ENCODE results near the gene TUSC1. TPM values are rescaled to one million over a fixed set of nuclear protein-coding genes. Genes with fewer than 3 reads are reported as not detected.
A peak's percentile ranks its signal among the peaks of the same experiment; 100 is the strongest.
"Not testable (repeated sequence)": the region's sequence is repeated elsewhere in the genome, so short reads cannot be mapped to it uniquely, and the experiment has no call there.

TUSC1 gene
- total RNA-seq, 1 donor: 13.8 TPM

DNA sequence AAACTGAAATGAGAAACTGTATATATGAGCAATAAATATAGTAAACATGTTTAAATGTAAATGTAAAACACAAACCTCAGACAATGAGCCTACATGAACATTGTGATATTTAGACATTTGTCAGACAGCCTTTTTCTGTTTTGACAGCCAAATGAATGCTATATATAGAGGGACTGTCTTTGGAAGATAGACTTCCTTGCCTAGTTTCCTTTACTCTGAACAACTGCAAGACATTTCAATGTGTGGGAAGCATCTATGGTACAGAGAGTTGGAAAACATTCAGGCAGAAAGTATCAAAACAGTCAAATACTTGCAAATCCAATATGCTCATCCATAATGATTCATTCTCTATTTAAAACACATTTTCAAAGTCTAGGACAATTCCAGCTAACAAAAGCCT lies 31.7 kb upstream of the TUSC1 start:
- Histone ChIP-seq H4K20me1 (ENCODE audit: insufficient read depth, low read length) (no peaks in the 10 kb centered on the region), H2AFZ (ENCODE audit: low read length) (no peak overlapping the region), H3K4me3 (ENCODE audit: insufficient read depth, low read length) (no peak overlapping the region), H3K36me3 (ENCODE audit: insufficient read depth, low read length) (no peaks in the 10 kb centered on the region), H3K9me3 (ENCODE audit: low read depth, low read length) (no peaks in the 10 kb centered on the region), H3K27me3 (ENCODE audit: insufficient read depth, low read length) (no peaks in the 10 kb centered on the region), H3K79me2 (ENCODE audit: insufficient read depth, low read length) (no peaks in the 10 kb centered on the region), H3K4me1 (ENCODE audit: insufficient read depth, low read length) (no peaks in the 10 kb centered on the region), H3K4me2 (ENCODE audit: insufficient read depth, low read length) (no peak overlapping the region), H3K27ac (ENCODE audit: low read depth, low read length) (no peak overlapping the region)
- TF ChIP-seq, protein P1, sequence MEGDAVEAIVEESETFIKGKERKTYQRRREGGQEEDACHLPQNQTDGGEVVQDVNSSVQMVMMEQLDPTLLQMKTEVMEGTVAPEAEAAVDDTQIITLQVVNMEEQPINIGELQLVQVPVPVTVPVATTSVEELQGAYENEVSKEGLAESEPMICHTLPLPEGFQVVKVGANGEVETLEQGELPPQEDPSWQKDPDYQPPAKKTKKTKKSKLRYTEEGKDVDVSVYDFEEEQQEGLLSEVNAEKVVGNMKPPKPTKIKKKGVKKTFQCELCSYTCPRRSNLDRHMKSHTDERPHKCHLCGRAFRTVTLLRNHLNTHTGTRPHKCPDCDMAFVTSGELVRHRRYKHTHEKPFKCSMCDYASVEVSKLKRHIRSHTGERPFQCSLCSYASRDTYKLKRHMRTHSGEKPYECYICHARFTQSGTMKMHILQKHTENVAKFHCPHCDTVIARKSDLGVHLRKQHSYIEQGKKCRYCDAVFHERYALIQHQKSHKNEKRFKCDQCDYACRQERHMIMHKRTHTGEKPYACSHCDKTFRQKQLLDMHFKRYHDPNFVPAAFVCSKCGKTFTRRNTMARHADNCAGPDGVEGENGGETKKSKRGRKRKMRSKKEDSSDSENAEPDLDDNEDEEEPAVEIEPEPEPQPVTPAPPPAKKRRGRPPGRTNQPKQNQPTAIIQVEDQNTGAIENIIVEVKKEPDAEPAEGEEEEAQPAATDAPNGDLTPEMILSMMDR (IDR thresholded peaks at IDR 0.05; ENCODE audit: extremely low read depth, low read depth, low read length): no peak
- no peak for DNase-seq (ENCODE audit: insufficient read length, low spot score, missing footprints)

DNA sequence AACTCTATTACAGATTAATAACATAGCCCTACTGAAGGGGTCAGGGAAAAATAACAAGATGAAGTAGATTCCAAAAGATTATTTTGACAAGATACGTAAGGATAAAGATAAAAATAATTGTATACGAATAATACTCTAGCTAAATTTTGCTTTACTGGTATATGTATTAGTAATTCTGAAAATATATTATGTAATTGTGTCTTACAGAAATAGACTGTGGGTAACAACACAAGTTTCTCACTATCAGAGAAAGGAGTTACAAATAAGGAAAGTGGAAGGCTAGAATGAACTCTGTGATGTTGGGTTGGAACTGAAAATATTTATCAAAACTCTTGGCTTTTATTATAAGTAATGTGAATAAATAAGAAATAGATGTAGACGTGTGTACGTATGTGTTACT lies 26.6 kb upstream of the TUSC1 start:
- peaks cover 7% of the 10 kb centered on the region for H3K4me1 ChIP-seq (ENCODE audit: insufficient read depth, low read length)
- no peaks in the 10 kb centered on the region for H3K9me3 ChIP-seq (ENCODE audit: low read depth, low read length)
- no peaks in the 10 kb centered on the region for H3K27me3 ChIP-seq (ENCODE audit: insufficient read depth, low read length)
- no peak overlapping the region for H2AFZ ChIP-seq (ENCODE audit: low read length)
- TF ChIP-seq, protein P1 (IDR thresholded peaks at IDR 0.05; ENCODE audit: extremely low read depth, low read depth, low read length): no peak
- no peaks in the 10 kb centered on the region for H3K36me3 ChIP-seq (ENCODE audit: insufficient read depth, low read length)
- no peak overlapping the region for H3K4me2 ChIP-seq (ENCODE audit: insufficient read depth, low read length)
- no peak overlapping the region for H3K4me3 ChIP-seq (ENCODE audit: insufficient read depth, low read length)
- no peak overlapping the region for H3K27ac ChIP-seq (ENCODE audit: low read depth, low read length)
- no peaks in the 10 kb centered on the region for H4K20me1 ChIP-seq (ENCODE audit: insufficient read depth, low read length)
- DNase-seq (ENCODE audit: insufficient read length, low spot score, missing footprints): no peak
- H3K79me2 ChIP-seq (ENCODE audit: insufficient read depth, low read length): no peaks in the 10 kb centered on the region

DNA sequence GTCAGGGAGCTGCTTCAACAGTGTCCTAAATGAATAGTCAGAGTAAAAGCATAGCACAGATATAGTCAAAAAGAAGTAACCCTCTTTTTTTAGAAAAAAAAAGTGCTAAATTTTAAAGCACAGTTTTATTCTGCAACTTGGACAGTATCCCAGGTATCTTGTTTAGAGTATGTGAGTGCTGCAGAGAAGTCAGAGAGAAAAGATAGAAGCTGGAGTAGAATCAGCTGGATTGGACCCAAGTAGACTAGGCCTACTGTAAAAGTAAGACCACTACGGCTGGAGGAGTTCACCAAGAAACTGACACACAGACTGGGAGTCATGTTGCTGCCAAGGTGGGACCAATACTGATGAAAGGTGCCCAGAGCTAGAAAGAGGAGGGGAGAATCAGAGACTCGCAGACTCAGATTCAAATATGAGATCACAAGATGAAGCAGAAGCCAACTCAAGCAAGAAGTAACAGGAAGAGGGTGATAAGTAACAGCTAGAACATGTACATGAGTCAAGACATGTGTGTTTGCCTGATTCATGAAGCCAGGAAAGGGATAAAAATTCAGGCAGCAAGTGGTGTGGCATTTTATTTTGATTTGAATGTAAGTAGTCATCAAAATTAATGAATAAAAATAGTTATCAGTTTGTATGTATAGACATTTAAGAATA lies 25.6 kb upstream of the TUSC1 start:
- H3K9me3 ChIP-seq (ENCODE audit: low read depth, low read length): no peaks in the 10 kb centered on the region
- TF ChIP-seq, protein P1 (IDR thresholded peaks at IDR 0.05; ENCODE audit: extremely low read depth, low read depth, low read length): no peak
- H3K27ac ChIP-seq (ENCODE audit: low read depth, low read length): no peak overlapping the region
- no peak overlapping the region for H3K4me3 ChIP-seq (ENCODE audit: insufficient read depth, low read length)
- no peaks in the 10 kb centered on the region for H3K36me3 ChIP-seq (ENCODE audit: insufficient read depth, low read length)
- H3K79me2 ChIP-seq (ENCODE audit: insufficient read depth, low read length): no peaks in the 10 kb centered on the region
- no peaks in the 10 kb centered on the region for H4K20me1 ChIP-seq (ENCODE audit: insufficient read depth, low read length)
- H3K27me3 ChIP-seq (ENCODE audit: insufficient read depth, low read length): no peaks in the 10 kb centered on the region
- H3K4me1 ChIP-seq (ENCODE audit: insufficient read depth, low read length): peaks cover 7% of the 10 kb centered on the region
- no peak for DNase-seq (ENCODE audit: insufficient read length, low spot score, missing footprints)
- H3K4me2 ChIP-seq (ENCODE audit: insufficient read depth, low read length): no peak overlapping the region
- peak overlapping the region; percentile 69 for H2AFZ ChIP-seq (ENCODE audit: low read length)

DNA sequence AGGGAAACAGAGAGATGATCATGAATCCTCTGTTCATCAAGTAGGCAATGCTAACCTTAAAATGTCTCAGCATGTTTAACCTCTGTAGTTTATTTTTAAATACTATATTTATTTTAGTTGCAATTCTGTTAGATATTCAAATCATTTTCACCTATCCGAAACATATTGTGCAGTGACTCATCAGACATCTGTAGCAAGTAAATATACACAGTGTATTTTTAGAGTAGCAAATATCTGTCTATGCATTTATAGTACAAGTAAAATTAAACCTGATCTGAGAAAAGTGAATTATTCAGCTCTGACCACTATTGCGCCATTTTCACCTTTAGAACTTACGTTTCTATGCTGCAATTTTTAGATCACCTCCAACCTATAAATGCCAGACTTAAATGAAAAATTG lies 24.3 kb upstream of the TUSC1 start:
- H3K27ac ChIP-seq (ENCODE audit: low read depth, low read length): no peak overlapping the region
- H3K4me2 ChIP-seq (ENCODE audit: insufficient read depth, low read length): no peak overlapping the region
- TF ChIP-seq, protein P1 (IDR thresholded peaks at IDR 0.05; ENCODE audit: extremely low read depth, low read depth, low read length): no peak
- H3K36me3 ChIP-seq (ENCODE audit: insufficient read depth, low read length): no peaks in the 10 kb centered on the region
- no peak overlapping the region for H3K4me3 ChIP-seq (ENCODE audit: insufficient read depth, low read length)
- no peaks in the 10 kb centered on the region for H3K9me3 ChIP-seq (ENCODE audit: low read depth, low read length)
- peaks cover 7% of the 10 kb centered on the region for H3K4me1 ChIP-seq (ENCODE audit: insufficient read depth, low read length)
- no peaks in the 10 kb centered on the region for H3K27me3 ChIP-seq (ENCODE audit: insufficient read depth, low read length)
- H2AFZ ChIP-seq (ENCODE audit: low read length): no peak overlapping the region
- DNase-seq (ENCODE audit: insufficient read length, low spot score, missing footprints): no peak
- no peaks in the 10 kb centered on the region for H4K20me1 ChIP-seq (ENCODE audit: insufficient read depth, low read length)
- H3K79me2 ChIP-seq (ENCODE audit: insufficient read depth, low read length): no peaks in the 10 kb centered on the region

DNA sequence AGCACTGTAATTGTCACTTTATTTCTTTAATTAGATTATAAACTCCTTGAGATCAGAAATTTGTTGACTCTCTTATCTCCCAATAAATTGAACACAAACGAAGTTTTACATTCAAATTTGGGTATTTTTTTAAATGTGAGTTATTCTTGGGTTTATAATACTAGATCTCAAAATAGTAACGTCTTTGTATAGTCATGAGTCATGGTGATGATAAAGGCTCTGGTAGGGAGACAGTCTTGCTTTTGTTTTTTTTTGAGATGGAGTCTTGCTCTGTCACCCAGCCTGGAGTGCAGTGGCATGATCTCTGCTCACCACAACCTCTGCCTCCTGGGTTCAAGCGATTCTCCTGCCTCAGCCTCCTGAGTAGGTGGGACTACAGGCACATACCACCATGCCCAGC lies 22.7 kb upstream of the TUSC1 start:
- not testable (repeated sequence) for H3K36me3 ChIP-seq (ENCODE audit: insufficient read depth, low read length); H3K4me1 ChIP-seq (ENCODE audit: insufficient read depth, low read length); H3K79me2 ChIP-seq (ENCODE audit: insufficient read depth, low read length); H3K9me3 ChIP-seq (ENCODE audit: low read depth, low read length); DNase-seq (ENCODE audit: insufficient read length, low spot score, missing footprints); H3K4me3 ChIP-seq (ENCODE audit: insufficient read depth, low read length); H4K20me1 ChIP-seq (ENCODE audit: insufficient read depth, low read length); H3K27me3 ChIP-seq (ENCODE audit: insufficient read depth, low read length)
- Histone ChIP-seq H3K4me2 (ENCODE audit: insufficient read depth, low read length) (peak overlapping the region; percentile 38), H2AFZ (ENCODE audit: low read length) (peak overlapping the region; percentile 12), H3K27ac (ENCODE audit: low read depth, low read length) (peak overlapping the region; percentile 42)
